Nephron (organoid): ENCODE results near the gene ZNF776.

Source experiments
- H3K27ac Mint-ChIP-seq, 3 experiments: 2 replicates each; pipeline ENCODE4 v1.8.0; 2020; ENCODE audit warnings: mixed read lengths in 3 of 3, mild to moderate bottlenecking in 2 of 3, moderate library complexity in 1 of 3
- H3K27me3 Mint-ChIP-seq: 2 replicates; pipeline ENCODE4 v1.8.0; 2021; ENCODE audit warnings: low read depth, mild to moderate bottlenecking, moderate library complexity, mixed read lengths
- H3K36me3 Mint-ChIP-seq: 2 replicates; pipeline ENCODE4 v1.8.0; 2020; ENCODE audit warnings: low read depth, mixed read lengths
- H3K4me1 Mint-ChIP-seq: 2 replicates; pipeline ENCODE4 v1.8.0; 2020; ENCODE audit warnings: mixed read lengths
- H3K4me3 Mint-ChIP-seq, 3 experiments: 2 replicates each; pipeline ENCODE4 v1.8.0; 2020; ENCODE audit warnings: mild to moderate bottlenecking in 3 of 3, mixed read lengths in 3 of 3, moderate library complexity in 2 of 3
- H3K9me3 Mint-ChIP-seq: 2 replicates; pipeline ENCODE4 v1.8.0; 2020; ENCODE audit warnings: mixed read lengths
- CTCF ChIP-seq, 3 experiments: fragments of 200-600 bp; sonication (generic); IDR thresholded peaks; one replicate each; pipeline ENCODE4 v1.5.0; 2021; ENCODE audit warnings: antibody characterized with exemption in 3 of 3; ENCODE audit not compliant: unreplicated experiment in 3 of 3

ZNF776 gene

DNA sequence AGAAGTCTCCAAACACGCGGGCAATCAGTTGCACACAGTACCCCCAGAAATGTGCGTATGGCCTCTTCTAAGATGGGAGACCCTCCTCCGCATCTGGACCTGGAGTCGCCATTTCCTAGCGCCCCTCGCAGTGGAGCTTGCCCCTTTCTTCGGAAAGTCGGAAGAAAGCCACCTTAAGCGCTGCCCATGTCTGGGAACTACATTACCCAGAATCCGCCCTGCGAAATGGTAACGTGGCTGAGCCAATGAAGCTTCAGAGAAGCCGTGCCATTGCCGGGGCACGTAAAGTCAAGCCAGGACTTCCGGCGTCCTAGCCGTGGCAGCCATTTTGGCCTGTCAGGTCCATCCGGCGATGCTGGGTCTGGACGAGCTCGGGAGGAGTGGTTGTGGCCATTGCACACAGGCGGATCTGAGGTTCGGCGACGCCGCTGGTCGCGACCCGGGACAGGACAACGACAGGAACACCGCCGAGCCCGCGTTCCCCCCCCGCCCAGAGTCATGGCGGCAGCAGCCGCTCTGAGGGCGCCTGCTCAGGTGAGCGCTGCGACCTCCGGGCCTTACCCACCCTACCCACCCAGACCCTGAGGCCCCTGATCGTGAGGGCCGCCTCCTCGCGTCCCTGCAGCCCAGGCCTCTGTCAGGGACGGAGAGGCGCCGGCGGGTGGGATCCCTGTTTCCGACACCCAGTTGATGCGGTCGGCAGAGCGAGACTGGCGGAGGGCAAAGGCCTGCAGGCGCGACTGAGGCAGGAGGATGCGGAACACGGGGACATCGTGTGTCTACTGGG, 22.9 kb downstream of the ZNF776 start, which contains the start of gene ZNF586:
ZNF586 (plus strand) TSS at position 332 of the 787 bp plus-strand sequence; CDS start at position 499, 167 bp downstream.
- Mint-ChIP-seq H3K4me3 (peak within 1 kb of the TSS; percentile 97 to 98 (median 98)), H3K36me3 (peaks cover 81% of the 10 kb centered on the region), H3K27me3 (no peaks in the 10 kb centered on the region), H3K9me3 (peaks cover 59% of the 10 kb centered on the region), H3K27ac (peak within 1 kb of the TSS; percentile 62 to 94 (median 74)), H3K4me1 (peaks cover 6% of the 10 kb centered on the region)
- no peak for TF ChIP-seq CTCF (IDR thresholded peaks at IDR 0.05; ENCODE audit: unreplicated experiment in 3 of 3)

DNA sequence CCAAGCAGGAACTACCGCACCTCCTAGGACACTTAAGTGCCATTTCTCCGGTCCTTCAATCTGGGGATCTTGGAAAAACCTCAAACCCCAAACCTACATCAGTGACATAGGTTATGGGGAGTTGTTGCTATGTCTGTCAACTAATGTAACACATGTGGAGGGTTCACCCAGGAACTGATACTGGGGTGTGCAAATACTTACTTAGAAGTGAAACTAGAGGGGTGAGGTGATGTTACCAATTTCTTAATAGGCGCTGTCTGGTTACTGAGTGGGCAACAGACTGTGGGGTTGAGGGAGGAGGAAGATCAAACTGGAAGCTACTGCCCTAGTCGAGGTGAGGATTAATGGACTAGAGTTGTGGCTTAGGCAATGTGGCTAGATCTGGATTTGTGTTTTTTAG, 24.8 kb downstream of the ZNF776 start:
- no peak for TF ChIP-seq CTCF (IDR thresholded peaks at IDR 0.05; ENCODE audit: unreplicated experiment in 3 of 3)
- no peaks in the 10 kb centered on the region for H3K27me3 Mint-ChIP-seq

DNA sequence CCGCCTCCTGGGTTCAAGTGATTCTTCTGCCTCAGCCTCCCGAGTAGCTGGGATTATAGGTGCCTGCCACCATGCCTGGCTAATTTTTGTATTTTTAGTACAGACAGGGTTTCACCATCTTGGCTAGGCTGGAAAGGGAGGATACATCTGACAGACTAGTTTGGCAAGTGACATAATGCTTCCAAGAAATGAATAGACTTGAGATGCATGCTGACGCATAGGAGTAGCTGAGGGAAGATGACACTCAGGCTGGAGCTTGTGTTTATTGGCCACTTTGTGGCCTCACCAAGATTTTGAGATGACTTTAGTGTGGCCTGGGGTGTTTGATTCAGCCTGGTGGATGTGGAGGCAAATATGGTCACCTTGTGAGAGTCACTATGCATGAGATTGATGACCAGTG, 26.9 kb downstream of the ZNF776 start:
- no peak overlapping the region for H3K4me3 Mint-ChIP-seq
- TF ChIP-seq CTCF (IDR thresholded peaks at IDR 0.05; ENCODE audit: unreplicated experiment in 3 of 3): no peak
- H3K27me3 Mint-ChIP-seq: no peaks in the 10 kb centered on the region
- H3K9me3 Mint-ChIP-seq: peaks cover 64% of the 10 kb centered on the region
- H3K4me1 Mint-ChIP-seq: peaks cover 6% of the 10 kb centered on the region
- no peak overlapping the region for H3K27ac Mint-ChIP-seq
- H3K36me3 Mint-ChIP-seq: peaks cover 96% of the 10 kb centered on the region

More for the DNA sequence above, 24.8 kb downstream of the ZNF776 start:
- Mint-ChIP-seq H3K4me1 (peaks cover 6% of the 10 kb centered on the region), H3K4me3 (peak overlapping the region; percentile 38 to 65 (median 61)), H3K36me3 (peaks cover 88% of the 10 kb centered on the region), H3K9me3 (peaks cover 58% of the 10 kb centered on the region), H3K27ac (no peak overlapping the region)

GRCh38 chr19:57776764-57777296, 30.2 kb downstream of the ZNF776 start:
- no peak overlapping the region for H3K27ac Mint-ChIP-seq

DNA sequence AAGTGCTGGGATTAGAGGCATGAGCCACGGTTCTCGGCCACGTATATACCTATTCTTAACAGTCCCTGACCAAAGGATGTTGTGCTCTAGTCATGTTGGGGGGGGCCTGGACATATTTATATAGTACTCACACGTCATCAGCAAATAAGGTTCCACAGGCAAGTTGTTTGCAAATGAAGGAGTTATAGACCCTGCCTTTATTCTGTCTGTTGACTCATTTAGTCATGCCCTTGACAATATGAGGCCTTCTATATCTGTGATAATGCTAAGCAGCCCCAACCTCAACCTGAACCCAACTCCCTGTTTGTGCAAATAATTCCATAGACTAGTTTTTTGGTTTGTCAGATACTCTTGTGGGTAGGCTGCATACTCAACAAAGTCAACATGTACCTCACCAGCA, 31.7 kb downstream of the ZNF776 start:
- Mint-ChIP-seq H3K4me3 (no peak overlapping the region), H3K36me3 (peaks cover 94% of the 10 kb centered on the region), H3K27me3 (no peaks in the 10 kb centered on the region), H3K27ac (no peak overlapping the region), H3K9me3 (peaks cover 68% of the 10 kb centered on the region), H3K4me1 (no peaks in the 10 kb centered on the region)
- no peak for TF ChIP-seq CTCF (IDR thresholded peaks at IDR 0.05; ENCODE audit: unreplicated experiment in 3 of 3)

More at GRCh38 chr19:57776764-57777296, 30.2 kb downstream of the ZNF776 start:
- Mint-ChIP-seq H3K9me3 (peaks cover 76% of the 10 kb centered on the region), H3K27me3 (no peaks in the 10 kb centered on the region), H3K4me1 (no peaks in the 10 kb centered on the region), H3K36me3 (peaks cover 96% of the 10 kb centered on the region), H3K4me3 (no peak overlapping the region)
- no peak for TF ChIP-seq CTCF (IDR thresholded peaks at IDR 0.05; ENCODE audit: unreplicated experiment in 3 of 3)
